ENCODE results near the gene CYBC1.

CYBC1 gene

GRCh38 chr17:82450357-82451106 lies at the start of gene CYBC1:
Gene CYBC1 (minus strand): TSS chr17:82450752. CDS start chr17:82449254, 1,498 bp downstream.
- ChIA-PET POLR2A (no interaction called here), CTCF (interaction anchor here (0.9 kb wide), 1 partner anchor 95 kb away, joined by 3 read pairs; no protein-coding TSS in a partner anchor)
- peak; percentile 97 for DNase-seq (ENCODE audit: extremely low spot score)
- TF ChIP-seq L3MBTL2 (conservative IDR thresholded peaks at IDR 0.05) (no peak), ELF4 (IDR thresholded peaks at IDR 0.05) (peak; percentile 95), ARNT (IDR thresholded peaks at IDR 0.05) (no peak)

GRCh38 chr17:82497483-82498405 lies 47.2 kb upstream of the CYBC1 start:
- no peak for TF ChIP-seq FOXK2 (IDR thresholded peaks at IDR 0.05)
- TF ChIP-seq FOXA1 (IDR thresholded peaks at IDR 0.05), result no peak
- no peak for TF ChIP-seq SUZ12 (IDR thresholded peaks at IDR 0.05)
- no peak for TF ChIP-seq HDGF (IDR thresholded peaks at IDR 0.05; ENCODE audit: borderline replicate concordance)
- no peak for TF ChIP-seq TARDBP (IDR thresholded peaks at IDR 0.05)
- no peak for TF ChIP-seq NFRKB (IDR thresholded peaks at IDR 0.05)
- TF ChIP-seq ARNT (IDR thresholded peaks at IDR 0.05), result no peak
- no peak for TF ChIP-seq SP1 (IDR thresholded peaks at IDR 0.05)
- no peak for TF ChIP-seq CTBP1 (IDR thresholded peaks at IDR 0.05; ENCODE audit: borderline replicate concordance)
- no peak for TF ChIP-seq PKNOX1 (IDR thresholded peaks at IDR 0.05)
- no peak for TF ChIP-seq ZNF384 (IDR thresholded peaks at IDR 0.05)
- no peak for TF ChIP-seq FOXM1 (IDR thresholded peaks at IDR 0.05; ENCODE audit: borderline replicate concordance)
- DNase-seq (ENCODE audit: extremely low spot score), result peak; percentile 71
- CTCF ChIA-PET, result no interaction called here
- POLR2A ChIA-PET, result interaction anchor here (0.6 to 5.5 kb wide), 9 partner anchors 9 to 53 kb away, joined by 3 to 27 read pairs (median 3); partner anchors contain the start of gene FOXK2

GRCh38 chr17:82496529-82497434 lies 46.2 kb upstream of the CYBC1 start:
- TF ChIP-seq L3MBTL2 (conservative IDR thresholded peaks at IDR 0.05), result peak; percentile 97
- no peak for TF ChIP-seq PKNOX1 (IDR thresholded peaks at IDR 0.05)
- 0 out of 2 replicates have a peak, but pooled peaks have one; percentile 17 for TF ChIP-seq CTBP1 (IDR thresholded peaks at IDR 0.05; ENCODE audit: borderline replicate concordance)
- ChIA-PET CTCF (no interaction called here), POLR2A (interaction anchor here (0.6 to 5.5 kb wide), 8 partner anchors 10 to 49 kb away, joined by 3 to 27 read pairs (median 4); partner anchors contain the start of gene FOXK2)
- DNase-seq (ENCODE audit: extremely low spot score), result peak; percentile 94

GRCh38 chr17:82495844-82496528 lies 45.4 kb upstream of the CYBC1 start:
- ChIA-PET CTCF (interaction anchor here (1.2 kb wide), 1 partner anchor 58 kb away, joined by 5 read pairs; no protein-coding TSS in a partner anchor), POLR2A (interaction anchor here (1.3 to 5.5 kb wide), 3 partner anchors 24 to 35 kb away, joined by 3 to 27 read pairs (median 3); partner anchors contain the start of gene FOXK2)
- no peak for TF ChIP-seq ELF4 (IDR thresholded peaks at IDR 0.05)
- TF ChIP-seq TARDBP (IDR thresholded peaks at IDR 0.05), result no peak
- no peak for TF ChIP-seq ZNF384 (IDR thresholded peaks at IDR 0.05)
- TF ChIP-seq L3MBTL2 (conservative IDR thresholded peaks at IDR 0.05), result no peak
- TF ChIP-seq FOXA1 (IDR thresholded peaks at IDR 0.05), result no peak
- TF ChIP-seq SP1 (IDR thresholded peaks at IDR 0.05), result no peak
- no peak for TF ChIP-seq FOXK2 (IDR thresholded peaks at IDR 0.05)
- TF ChIP-seq ARNT (IDR thresholded peaks at IDR 0.05), result no peak
- no peak for TF ChIP-seq SUZ12 (IDR thresholded peaks at IDR 0.05)
- no peak for TF ChIP-seq FOXM1 (IDR thresholded peaks at IDR 0.05; ENCODE audit: borderline replicate concordance)
- no peak for TF ChIP-seq CTBP1 (IDR thresholded peaks at IDR 0.05; ENCODE audit: borderline replicate concordance)
- TF ChIP-seq BHLHE40 (IDR thresholded peaks at IDR 0.05; ENCODE audit: borderline replicate concordance), result no peak
- DNase-seq (ENCODE audit: extremely low spot score), result no peak

GRCh38 chr17:82494236-82495055 lies 43.9 kb upstream of the CYBC1 start:
- TF ChIP-seq CTBP1 (IDR thresholded peaks at IDR 0.05; ENCODE audit: borderline replicate concordance) (no peak), TARDBP (IDR thresholded peaks at IDR 0.05) (peak; percentile 62), PKNOX1 (IDR thresholded peaks at IDR 0.05) (peak; percentile 90), HDGF (IDR thresholded peaks at IDR 0.05; ENCODE audit: borderline replicate concordance) (no peak), ARNT (IDR thresholded peaks at IDR 0.05) (peak; percentile 56; the same call in 1 of the 2 replicates), FOXM1 (IDR thresholded peaks at IDR 0.05; ENCODE audit: borderline replicate concordance) (0 out of 2 replicates have a peak, but pooled peaks have one; percentile 4), L3MBTL2 (conservative IDR thresholded peaks at IDR 0.05) (peak; percentile 60; the same call in 1 of the 2 replicates), FOXA1 (IDR thresholded peaks at IDR 0.05) (no peak)
- peak; percentile 91 for DNase-seq (ENCODE audit: extremely low spot score)
- CTCF ChIA-PET, result interaction anchor here (0.7 to 1.0 kb wide), 5 partner anchors 9 to 235 kb away, joined by 3 to 6 read pairs (median 3); no protein-coding TSS in a partner anchor
- POLR2A ChIA-PET, result interaction anchor here (0.6 to 5.5 kb wide), 3 partner anchors 26 to 51 kb away, joined by 3 to 27 read pairs (median 3); partner anchors contain the start of gene FOXK2

Measured in HEK293T (cell line).